Choroid plexus epithelial cell (primary cell): ENCODE results near the gene SLC15A4.

Experiments used
- DNase-seq: peaks from one replicate; pipeline ENCODE4 v3.0.0-alpha.2; 2010; ENCODE audit warnings: low read depth
- H3K4me3 ChIP-seq: 2 replicates; pipeline ENCODE4 v1.5.1; 2011; ENCODE audit warnings: low read depth, mild to moderate bottlenecking, control low read depth, low read length, moderate library complexity
- TF ChIP-seq, protein P1 (sequence below): conservative IDR thresholded peaks from 2 replicates; pipeline ENCODE4 v1.5.1; 2011; ENCODE audit warnings: low read depth, mild to moderate bottlenecking, control low read depth, inconsistent platforms, low read length, moderate library complexity

The SLC15A4 gene

DNA sequence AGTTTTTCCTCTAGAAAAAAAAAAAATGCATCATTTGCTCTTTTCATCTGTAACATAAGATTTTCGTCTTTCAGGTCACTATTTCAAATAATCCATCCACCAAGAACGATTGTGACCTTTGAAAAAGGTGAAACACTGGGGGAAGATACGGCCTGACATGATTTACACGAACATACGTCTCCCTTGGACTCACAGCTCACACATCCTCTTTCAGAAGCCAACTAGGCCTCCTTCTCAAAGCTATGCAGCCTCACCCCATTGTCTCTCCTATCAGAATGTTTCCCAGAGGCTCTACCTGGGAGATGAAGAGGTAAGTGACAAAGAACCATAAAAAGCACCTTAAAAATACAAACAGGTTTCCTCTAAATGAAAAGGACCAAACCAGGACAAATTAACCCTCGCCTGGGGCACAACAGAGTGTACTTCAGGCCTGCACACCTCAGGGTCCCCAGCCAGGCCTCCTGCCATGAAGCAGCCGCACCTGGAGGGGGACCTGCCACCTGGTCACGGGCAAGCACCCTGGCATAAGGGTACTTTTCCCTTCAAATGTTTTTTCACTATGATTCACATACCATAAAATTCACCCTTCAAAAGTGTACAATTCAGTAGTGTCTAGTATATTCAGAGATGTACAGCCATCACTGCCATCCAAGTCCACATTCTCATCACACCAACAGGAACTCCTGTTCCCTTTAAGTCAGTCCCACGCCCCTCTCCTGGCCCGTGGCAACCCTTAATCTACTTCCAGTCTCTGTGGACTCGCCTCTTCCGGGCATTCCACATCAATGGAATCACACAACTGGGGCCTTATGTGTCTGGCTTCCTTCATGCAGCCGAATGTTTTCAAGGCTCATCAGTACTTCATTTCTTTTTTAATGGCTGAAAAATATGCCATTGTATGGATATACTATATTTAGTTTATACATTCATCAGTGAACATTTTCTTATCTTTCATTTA is 5.4 kb downstream of the SLC15A4 start:
- no peak overlapping the region for H3K4me3 ChIP-seq
- TF ChIP-seq, protein P1, sequence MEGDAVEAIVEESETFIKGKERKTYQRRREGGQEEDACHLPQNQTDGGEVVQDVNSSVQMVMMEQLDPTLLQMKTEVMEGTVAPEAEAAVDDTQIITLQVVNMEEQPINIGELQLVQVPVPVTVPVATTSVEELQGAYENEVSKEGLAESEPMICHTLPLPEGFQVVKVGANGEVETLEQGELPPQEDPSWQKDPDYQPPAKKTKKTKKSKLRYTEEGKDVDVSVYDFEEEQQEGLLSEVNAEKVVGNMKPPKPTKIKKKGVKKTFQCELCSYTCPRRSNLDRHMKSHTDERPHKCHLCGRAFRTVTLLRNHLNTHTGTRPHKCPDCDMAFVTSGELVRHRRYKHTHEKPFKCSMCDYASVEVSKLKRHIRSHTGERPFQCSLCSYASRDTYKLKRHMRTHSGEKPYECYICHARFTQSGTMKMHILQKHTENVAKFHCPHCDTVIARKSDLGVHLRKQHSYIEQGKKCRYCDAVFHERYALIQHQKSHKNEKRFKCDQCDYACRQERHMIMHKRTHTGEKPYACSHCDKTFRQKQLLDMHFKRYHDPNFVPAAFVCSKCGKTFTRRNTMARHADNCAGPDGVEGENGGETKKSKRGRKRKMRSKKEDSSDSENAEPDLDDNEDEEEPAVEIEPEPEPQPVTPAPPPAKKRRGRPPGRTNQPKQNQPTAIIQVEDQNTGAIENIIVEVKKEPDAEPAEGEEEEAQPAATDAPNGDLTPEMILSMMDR = no peak

DNA sequence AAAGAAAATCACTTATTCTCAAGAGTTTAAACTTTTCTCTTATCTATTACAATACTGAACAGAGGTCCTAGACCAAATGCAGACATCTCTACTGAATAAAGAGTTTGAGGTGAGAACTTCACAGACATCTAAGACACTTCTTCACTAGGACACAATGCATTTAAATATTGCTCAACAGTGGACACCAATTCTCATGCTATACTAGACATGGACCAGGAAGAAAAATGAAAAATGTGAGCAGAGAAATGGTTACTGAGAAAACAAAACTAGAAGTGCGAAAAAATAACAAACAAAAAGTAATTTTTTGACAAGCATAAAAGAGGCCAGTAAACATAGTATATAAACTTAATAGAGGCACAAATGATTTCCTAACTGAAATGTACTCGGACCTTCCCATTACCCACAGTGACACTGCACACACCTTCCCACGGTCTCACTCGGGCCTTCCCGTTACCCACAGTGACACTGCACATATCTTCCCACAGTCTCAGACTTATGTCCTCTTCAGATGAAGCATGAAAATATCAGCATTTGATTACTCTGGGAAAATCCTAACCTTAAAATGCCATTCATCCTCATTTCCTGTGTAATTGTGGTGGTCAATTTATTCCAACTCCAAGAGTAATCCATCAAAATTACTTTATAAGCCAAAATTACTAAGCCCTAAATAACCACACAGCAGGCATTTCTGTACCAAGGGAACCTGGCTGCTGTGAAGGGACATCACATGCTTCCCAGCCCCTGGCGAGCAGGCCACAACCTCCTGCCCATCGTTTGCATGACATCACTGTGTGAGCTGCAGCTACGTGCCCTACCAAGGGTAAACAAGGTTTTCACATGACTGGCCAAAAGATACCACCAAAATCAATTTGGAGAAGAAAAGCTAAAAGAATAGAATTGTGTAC is 6.4 kb downstream of the SLC15A4 start:
- peak; percentile 80 for DNase-seq
- TF ChIP-seq, protein P1 = no peak
- no peak overlapping the region for H3K4me3 ChIP-seq

More for the DNA sequence above, 5.4 kb downstream of the SLC15A4 start:
- DNase-seq = peak; percentile 50

DNA sequence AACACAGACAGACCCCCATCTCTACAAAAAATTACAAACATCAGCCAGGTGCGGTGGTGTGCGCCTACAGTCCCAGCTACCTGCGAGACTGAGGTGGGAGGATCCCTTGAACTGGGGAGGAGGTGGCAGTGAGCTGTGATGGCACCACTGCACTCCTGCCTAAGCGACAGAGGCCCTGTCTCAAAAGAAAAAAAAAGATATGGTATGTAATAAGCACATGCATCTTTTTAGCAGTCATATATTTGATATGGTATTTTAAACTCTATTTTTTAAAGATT is 7.2 kb downstream of the SLC15A4 start:
- no peak for DNase-seq
- H3K4me3 ChIP-seq = no peak overlapping the region
- TF ChIP-seq, protein P1 = no peak

DNA sequence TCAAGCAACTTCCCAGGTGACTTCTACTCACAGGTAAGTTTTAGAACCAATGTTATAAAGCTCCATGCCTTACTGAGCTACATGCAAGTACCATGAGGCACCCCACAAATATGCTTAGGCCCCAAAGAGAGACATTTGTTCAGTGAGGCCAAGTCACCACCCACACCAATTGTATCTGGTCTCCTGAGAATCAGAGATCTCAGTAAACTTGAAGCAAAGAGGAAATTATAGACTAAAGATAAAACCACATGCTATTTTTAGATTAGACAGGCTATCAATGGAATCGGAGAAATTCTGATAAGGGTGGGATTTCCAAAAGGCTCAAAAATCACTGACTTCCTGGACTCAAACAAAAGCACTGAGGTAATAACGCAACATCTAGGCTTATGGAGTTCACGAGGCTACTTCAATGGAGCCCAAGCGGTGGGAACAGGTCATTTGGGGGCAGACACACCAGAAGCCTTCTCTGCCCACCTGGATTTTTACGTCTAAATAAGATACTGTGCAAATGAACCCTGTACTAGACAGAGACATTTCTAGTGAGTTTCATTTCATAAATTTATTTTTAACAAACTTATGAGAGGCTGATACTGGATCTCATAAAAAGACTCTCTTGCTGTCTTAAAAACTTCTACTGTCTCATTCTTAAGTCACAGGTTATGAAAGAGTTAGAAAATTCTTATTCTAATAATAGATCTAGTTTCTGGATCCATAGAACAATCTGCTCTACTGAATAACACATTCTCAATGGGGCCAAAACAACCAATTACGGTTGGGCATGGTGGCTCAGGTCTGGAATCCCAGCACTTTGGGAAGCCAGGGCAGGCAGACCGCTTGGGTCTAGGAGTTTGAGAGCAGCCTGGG is 7.7 kb downstream of the SLC15A4 start:
- no peak overlapping the region for H3K4me3 ChIP-seq
- no peak for DNase-seq

DNA sequence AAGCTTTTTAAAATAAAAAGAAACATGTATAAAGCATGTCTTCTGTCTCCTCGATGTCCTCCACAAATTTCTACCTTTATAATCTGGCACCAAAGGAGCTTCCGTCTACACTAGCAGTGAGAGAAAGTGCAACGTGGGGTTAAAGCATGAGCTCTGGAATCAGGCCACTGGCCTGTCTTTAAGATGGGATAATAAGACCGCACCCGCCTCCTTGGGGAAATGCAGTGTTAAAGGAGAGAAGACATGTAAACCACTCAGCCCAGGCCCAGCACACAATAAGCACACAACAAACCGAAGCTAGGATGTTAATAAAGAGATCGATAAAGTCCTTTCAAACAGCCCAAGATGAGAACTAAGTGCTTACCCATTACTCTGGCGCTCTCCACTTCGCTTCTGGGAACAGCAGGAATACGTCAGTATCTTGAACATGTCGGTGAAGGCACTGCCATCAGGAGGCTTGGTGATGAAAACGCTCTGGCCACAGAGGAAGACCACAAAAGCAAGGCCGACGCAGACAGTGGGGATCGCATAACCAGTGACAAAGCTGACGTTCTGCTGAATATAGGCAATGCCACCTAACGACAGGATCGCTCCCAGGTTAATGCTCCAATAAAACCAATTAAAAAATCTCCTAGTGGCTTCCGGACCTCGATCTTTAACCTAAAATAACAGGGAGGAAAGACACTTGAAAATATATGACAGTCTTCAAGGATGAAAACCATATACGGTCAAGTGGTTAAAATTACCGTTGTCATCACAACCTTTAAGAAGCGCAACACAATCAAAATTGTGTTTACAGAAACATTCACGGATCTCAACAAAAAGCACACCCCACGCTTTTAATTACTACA is 9.1 kb downstream of the SLC15A4 start:
- no peak for DNase-seq
- TF ChIP-seq, protein P1 = no peak
- H3K4me3 ChIP-seq = no peak overlapping the region

More for the DNA sequence above, 7.7 kb downstream of the SLC15A4 start:
- TF ChIP-seq, protein P1 = no peak

DNA sequence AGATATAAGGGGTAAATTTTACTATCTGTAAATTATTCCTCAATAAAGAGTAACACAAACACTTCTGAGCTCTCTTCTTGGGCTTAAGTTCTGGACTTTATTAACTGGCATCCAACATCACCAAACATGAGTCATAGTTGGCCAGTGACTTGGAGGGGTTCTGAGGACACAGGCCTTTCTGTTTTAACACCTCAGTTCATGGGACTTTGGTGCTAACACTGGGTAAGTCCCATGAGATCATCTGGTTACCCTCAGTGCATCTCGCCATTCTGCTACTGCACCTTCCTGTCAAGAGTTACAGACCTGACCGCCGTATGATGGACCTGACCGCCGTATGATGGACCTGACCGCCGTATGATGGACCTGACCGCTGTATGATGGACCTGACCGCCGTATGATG is 9.9 kb downstream of the SLC15A4 start:
- DNase-seq = peak; percentile 20
- TF ChIP-seq, protein P1 = no peak

More for the DNA sequence above, 9.9 kb downstream of the SLC15A4 start:
- no peak overlapping the region for H3K4me3 ChIP-seq
